A549 treated with RU486 at 1 μM for 4 hours (cell line): Measurements from ENCODE around the gene SERINC4. TPM values are rescaled to one million over a fixed set of nuclear protein-coding genes. Genes with fewer than 3 reads are reported as not detected.

Experiments used
- total RNA-seq: library from RNA; stranded (reverse); fragments of 200-300 nt; extraction: Qiagen RNA extraction; gene quantifications from 5 replicates; pipeline ENCODE4 v1.2.3, GENCODE V29; 2022; ENCODE audit warnings: low read depth

Gene SERINC4
- total RNA-seq, result 0.09 to 0.21 TPM (median 0.12 TPM) in 5 replicates

DNA sequence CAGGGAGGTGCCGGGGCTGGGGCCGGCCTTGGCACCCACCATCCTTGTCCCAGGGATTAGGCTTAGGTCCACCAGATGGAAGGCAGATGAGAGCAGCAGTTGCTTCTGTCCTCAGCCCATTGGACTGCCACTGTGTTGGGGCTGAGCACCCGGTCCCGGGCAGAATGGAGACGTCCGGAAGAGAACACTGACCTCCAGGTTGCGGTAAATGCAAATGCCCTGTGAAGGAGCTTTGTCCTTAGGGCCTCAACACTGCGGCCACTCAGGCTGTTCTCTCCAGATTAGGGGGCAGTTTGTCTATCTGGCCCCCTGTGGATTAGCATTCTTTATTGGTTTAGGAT lies at the start of gene SERINC4:
Gene SERINC4 (minus strand): TSS at position 276 of the 341 bp plus-strand sequence. CDS start 234 bp downstream, at position 42.

DNA sequence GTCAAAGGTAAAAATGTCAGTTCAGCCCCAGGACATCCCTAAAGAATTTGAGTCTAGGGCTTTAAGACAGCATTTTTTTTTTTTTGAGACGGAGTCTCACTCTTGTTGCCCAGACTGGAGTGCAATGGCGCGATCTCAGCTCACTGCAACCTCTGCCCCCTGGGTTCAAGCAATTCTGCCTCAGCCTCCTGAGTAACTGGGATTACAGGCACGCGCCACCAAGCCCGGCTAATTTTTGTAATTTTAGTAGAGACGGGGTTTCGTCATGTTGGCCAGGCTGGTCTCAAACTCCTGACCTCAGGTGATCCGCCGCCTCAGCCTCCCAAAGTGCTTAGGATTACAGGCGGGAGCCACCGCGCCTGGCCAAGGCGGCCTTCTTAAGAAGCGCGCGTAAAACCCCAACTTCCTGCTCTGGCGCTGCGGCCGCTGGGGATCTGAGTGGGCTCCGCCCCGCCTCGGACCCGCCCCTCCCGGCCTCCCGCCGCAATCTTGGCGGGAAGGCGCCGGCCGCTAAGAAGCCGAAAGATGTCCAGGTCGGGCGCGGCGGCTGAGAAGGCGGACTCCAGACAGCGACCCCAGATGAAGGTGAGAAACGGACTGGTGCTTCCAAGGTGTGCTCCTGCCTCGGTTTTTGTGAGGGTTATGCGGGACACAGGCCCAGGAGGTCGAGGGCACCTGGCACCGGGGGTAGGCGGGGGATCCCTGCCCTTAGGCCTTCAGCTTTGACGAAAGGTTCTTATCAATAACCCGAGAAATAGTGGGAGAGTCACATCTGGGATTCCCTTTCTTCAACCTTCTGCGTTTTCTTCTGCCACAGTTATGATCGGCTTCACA lies 26.7 kb upstream of the SERINC4 start, which contains the start of gene WDR76:
Gene WDR76 (plus strand): TSS at position 495 of the 834 bp plus-strand sequence. CDS start 31 bp downstream, at position 526.

DNA sequence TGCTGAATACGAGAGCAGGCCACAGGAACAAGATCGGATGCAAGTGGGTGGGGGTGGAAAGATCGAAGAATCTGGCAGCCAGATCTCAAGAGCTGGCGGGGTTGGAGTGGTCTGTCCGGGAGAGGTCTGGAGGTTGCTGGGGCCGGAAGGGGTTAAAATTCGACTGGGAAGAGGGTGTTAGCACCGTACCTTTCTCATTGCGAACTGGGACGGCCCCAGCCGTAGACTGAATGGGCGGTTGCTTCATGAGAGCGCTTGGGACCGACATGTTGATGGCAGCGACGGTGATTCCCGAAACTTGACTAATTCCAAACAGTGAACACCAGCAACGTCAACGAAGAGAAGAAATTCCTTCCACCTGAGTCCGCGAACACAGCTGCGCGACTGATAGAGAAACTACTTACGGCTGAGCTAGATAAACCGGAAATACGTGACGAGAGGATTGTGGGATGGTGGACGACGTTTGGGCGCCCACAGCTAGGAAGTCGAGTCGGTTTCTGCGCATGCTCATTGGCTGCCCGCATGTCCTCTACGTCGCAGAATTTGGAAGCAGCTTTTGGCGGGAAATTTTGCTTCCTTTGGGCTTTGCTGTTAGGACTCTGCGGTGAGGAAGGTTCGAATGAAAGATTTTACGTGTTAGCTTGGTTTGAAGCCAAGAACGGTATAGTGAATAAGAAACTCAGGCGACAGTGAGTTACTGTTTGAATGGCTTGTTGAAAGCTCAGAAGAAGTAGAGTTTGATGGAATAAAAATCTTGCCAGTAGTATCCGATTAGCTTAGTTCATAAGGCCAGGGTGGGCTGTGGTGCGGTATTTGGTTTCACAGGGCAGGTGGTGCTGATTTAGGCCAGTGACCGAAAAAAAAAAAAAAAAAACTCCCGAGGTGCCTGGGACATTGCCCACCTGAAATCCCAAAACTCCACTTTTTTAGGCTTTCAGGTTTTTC lies 24.6 kb upstream of the SERINC4 start, which contains the start of gene MFAP1:
Gene MFAP1 (minus strand): TSS at position 389 of the 945 bp plus-strand sequence. CDS start 121 bp downstream, at position 268.

DNA sequence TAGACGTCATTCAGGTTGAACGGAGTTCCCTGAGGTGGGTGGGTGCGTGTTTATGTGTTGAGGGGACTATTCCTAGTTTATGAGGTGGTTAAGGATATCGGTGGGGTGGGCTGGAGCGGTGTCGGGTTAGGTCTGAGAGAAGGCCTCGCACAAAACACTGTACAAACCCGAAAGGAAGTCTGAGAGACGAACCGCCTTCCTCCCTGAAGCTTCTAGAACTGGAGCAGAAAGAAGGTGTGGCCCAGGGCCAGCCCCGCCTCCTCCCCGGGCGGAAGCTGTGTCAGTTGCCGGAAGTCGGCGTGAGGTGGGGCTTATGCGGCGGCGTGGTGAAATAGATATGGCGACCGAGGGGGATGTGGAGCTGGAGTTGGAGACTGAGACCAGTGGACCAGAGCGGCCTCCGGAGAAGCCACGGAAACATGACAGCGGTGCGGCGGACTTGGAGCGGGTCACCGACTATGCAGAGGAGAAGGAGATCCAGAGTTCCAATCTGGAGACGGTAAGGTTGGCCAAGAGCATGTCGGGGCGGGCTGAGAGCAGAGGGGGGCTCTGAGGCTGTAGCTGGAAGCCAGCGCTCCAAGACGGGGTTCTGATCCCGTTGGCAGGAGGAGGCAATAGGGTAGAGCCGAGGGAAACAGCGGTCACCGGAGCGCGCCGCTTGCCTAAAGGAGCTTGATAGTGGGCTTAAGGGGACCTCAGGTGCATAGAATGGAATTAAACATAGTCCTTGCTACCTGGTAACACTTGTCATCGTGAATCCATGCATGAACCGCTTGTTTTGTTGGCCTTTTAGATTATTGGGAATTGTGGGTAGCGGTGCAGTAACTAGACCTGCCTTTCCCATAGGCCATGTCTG lies 494 bp upstream of the SERINC4 start, which contains the start of gene HYPK:
Gene HYPK (plus strand): TSS at position 314 of the 856 bp plus-strand sequence. CDS start 24 bp downstream, at position 338.

DNA sequence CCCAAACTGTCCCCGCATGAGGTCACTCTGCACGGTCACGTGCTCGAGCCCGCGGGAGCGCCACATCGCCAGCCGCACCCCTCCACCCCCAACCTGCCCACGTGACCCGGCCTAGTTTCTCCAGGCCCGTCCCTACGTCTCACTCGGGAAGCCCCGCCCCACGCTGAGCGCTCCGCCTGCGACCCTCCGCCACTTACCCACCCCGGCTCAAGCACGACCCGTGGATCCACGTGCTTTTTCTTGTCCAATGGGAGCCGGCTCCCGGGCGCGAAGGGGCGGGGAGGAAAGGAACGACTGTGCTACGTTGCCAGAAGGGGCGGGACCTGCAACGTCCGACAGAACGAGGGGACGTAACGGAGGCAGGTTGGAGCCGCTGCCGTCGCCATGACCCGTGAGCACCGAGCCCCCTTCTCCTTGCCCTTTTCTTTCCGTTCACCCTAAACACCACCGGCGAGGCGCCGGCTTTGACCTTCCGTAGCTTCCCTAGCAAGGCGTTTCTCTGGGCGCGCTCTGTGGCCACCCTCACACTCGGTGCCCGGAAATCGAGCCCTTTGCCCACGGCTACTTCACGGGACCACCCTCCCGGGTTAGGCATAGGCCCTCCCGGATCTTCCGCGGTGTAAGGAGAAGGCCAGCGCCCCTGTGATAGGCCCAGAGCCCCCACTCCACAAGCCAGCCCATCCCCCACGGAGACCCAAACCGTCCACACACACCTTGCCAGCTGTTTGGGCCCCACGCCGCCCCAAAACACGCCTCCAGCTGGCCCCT lies 7.8 kb downstream of the SERINC4 start, which contains the start of gene SERF2:
Gene SERF2 (plus strand): TSS at position 328 of the 768 bp plus-strand sequence. CDS start 57 bp downstream, at position 385.

DNA sequence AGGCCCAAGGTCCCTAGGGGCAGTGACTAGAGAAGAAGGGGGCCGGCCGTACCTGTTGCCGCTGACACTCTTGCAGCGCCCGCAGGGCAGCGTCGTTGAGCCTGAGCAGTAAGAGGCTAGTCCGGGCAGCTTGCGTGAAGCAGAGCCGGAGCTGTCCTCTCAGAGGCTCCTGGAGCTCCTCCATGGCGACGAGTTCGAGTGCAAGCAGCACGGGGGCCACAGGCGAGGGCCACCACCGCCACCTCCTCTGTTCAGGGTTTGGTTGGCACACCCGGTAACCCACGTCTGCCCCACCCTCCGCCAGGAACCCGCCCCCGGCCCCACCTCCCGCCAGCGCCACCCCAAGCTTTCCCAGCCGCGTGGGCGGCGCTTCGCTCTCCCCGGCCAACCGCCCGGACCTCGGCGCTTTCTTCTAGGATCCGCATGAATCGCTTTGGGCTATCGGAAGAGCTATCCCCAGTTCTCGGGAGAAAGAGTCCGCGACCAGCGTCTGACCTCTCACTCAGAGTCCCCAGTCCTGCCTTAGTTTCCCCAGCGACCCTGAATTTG lies 23.2 kb downstream of the SERINC4 start, which contains the start of gene ELL3:
Gene ELL3 (minus strand): TSS at position 249 of the 549 bp plus-strand sequence. CDS start 65 bp downstream, at position 184.

DNA sequence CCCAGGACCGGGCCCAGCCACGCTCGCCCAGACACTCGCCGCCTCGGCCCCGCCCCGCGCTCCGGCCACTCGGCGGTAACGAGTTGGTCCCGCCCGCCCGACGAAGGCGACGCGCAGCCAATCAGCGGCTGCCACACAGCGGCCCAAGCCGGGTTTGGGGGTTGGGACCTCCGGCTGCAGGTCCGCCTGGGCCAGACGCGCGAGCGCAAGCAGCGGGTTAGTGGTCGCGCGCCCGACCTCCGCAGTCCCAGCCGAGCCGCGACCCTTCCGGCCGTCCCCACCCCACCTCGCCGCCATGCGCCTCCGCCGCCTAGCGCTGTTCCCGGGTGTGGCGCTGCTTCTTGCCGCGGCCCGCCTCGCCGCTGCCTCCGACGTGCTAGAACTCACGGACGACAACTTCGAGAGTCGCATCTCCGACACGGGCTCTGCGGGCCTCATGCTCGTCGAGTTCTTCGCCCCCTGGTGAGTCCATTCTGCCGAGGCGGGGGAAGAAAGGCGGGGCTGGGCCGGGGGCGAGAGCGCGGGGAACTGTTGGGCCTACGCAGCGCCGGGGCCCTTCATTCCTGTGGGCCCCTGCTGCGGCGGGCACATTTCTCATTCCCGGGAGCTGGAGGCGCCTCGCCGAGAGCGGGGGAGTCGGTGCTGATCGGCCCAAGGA lies 53.6 kb downstream of the SERINC4 start, which contains the start of gene PDIA3:
Gene PDIA3 (plus strand): TSS at position 194 of the 658 bp plus-strand sequence. CDS start 102 bp downstream, at position 296.

Other genes with a start within 250 kb of the SERINC4 start
- gene PPIP5K1, start 210.0 kb downstream of the SERINC4 start, total RNA-seq, result 4.7 to 6.3 TPM (median 5.8 TPM) in 5 replicates
- 2.9 to 6.1 TPM (median 3.4 TPM) in 5 replicates for gene CKMT1B, start 206.2 kb downstream of the SERINC4 start, total RNA-seq
- gene STRC, start 181.4 kb downstream of the SERINC4 start, total RNA-seq, result 0.07 to 0.08 TPM in 2 of 5 replicates, not detected in the others
- gene CATSPER2, start 151.4 kb downstream of the SERINC4 start, total RNA-seq, result 0.18 to 0.80 TPM (median 0.59 TPM) in 5 replicates
- gene CKMT1A, start 106.4 kb downstream of the SERINC4 start, total RNA-seq, result 1.6 to 4.0 TPM (median 2.8 TPM) in 5 replicates
- 301 to 389 TPM (median 355 TPM) in 5 replicates for gene PDIA3, start 53.8 kb downstream of the SERINC4 start, total RNA-seq
- 1.3 to 2.3 TPM (median 2.1 TPM) in 5 replicates for gene ELL3, start 23.3 kb downstream of the SERINC4 start, total RNA-seq
- 445 to 774 TPM (median 681 TPM) in 5 replicates for gene SERF2, start 7.9 kb downstream of the SERINC4 start, total RNA-seq
- 4.3 to 10.2 TPM (median 4.9 TPM) in 5 replicates for gene HYPK, start 379 bp upstream of the SERINC4 start, total RNA-seq
- gene MFAP1, start 24.5 kb upstream of the SERINC4 start, total RNA-seq, result 23.5 to 31.6 TPM (median 27.4 TPM) in 5 replicates
- gene WDR76, start 26.8 kb upstream of the SERINC4 start, total RNA-seq, result 10.0 to 18.2 TPM (median 13.2 TPM) in 5 replicates